ENCODE results near the gene NMT2.

GRCh38 chr10:15131330-15131729 is 37.2 kb downstream of the NMT2 start:
- TF ChIP-seq CTCF (conservative IDR thresholded peaks at IDR 0.05; ENCODE audit: low read length) (no peak), EZH2phosphoT487 (IDR thresholded peaks at IDR 0.05; ENCODE audit: borderline replicate concordance, low read depth, low read length) (no peak)
